GM19193 (cell line): Measurements from ENCODE around the gene WDR18.

Experiments
- POLR2A ChIP-seq: IDR thresholded peaks from 4 replicates; pipeline ENCODE4 v1.6.1; 2011; ENCODE audit not compliant: insufficient read depth, insufficient read length; ENCODE audit errors: extremely low read depth

Gene WDR18

GRCh38 chr19:992670-993055 is 8.5 kb downstream of the WDR18 start:
- no peak for TF ChIP-seq POLR2A

GRCh38 chr19:993361-993830 is 9.3 kb downstream of the WDR18 start:
- no peak for TF ChIP-seq POLR2A

GRCh38 chr19:993831-994393 is 9.8 kb downstream of the WDR18 start:
- TF ChIP-seq POLR2A: no peak

GRCh38 chr19:994516-994915 is 10.4 kb downstream of the WDR18 start:
- TF ChIP-seq POLR2A: no peak

- TF ChIP-seq POLR2A: no peak
Measured at GRCh38 chr19:995051-995827, 11.1 kb downstream of the WDR18 start.

GRCh38 chr19:996051-996838 is 12.1 kb downstream of the WDR18 start:
- TF ChIP-seq POLR2A: no peak

GRCh38 chr19:998064-998463 is 13.9 kb downstream of the WDR18 start:
- no peak for TF ChIP-seq POLR2A

GRCh38 chr19:999379-999719 is 15.2 kb downstream of the WDR18 start:
- no peak for TF ChIP-seq POLR2A

- no peak for TF ChIP-seq POLR2A
Measured at GRCh38 chr19:1000095-1000494, 15.9 kb downstream of the WDR18 start, which contains the start of gene GRIN3B. GRIN3B (plus strand) TSS chr19:1000419; CDS start chr19:1000438, 19 bp downstream.

- TF ChIP-seq POLR2A: no peak
Measured at GRCh38 chr19:1000591-1001537, 16.7 kb downstream of the WDR18 start.

GRCh38 chr19:1001538-1002166 is 17.5 kb downstream of the WDR18 start:
- no peak for TF ChIP-seq POLR2A

GRCh38 chr19:1002600-1002999 is 18.5 kb downstream of the WDR18 start:
- TF ChIP-seq POLR2A: no peak

- no peak for TF ChIP-seq POLR2A
Measured at GRCh38 chr19:1003283-1003682, 19.1 kb downstream of the WDR18 start.

- TF ChIP-seq POLR2A: no peak
Measured at GRCh38 chr19:1004204-1004802, 20.2 kb downstream of the WDR18 start.
